OCI-LY1 (cell line): ENCODE results near the gene B3GNT3.

Experiments
- CTCF ChIP-seq: fragments of 200-600 bp; sonication (generic), shearing (Covaris generic); IDR thresholded peaks from 2 replicates; pipeline ENCODE4 v1.5.1; 2017; ENCODE audit warnings: mild to moderate bottlenecking, antibody characterized with exemption, low read length, moderate library complexity, mixed read lengths
- EZH2 ChIP-seq: fragments of 200-600 bp; sonication (generic), shearing (Covaris generic); IDR thresholded peaks from 2 replicates; pipeline ENCODE4 v1.8.0; 2017; ENCODE audit warnings: borderline replicate concordance, mixed run types, mild to moderate bottlenecking, antibody characterized with exemption, low read length, moderate library complexity, mixed read lengths

DNA sequence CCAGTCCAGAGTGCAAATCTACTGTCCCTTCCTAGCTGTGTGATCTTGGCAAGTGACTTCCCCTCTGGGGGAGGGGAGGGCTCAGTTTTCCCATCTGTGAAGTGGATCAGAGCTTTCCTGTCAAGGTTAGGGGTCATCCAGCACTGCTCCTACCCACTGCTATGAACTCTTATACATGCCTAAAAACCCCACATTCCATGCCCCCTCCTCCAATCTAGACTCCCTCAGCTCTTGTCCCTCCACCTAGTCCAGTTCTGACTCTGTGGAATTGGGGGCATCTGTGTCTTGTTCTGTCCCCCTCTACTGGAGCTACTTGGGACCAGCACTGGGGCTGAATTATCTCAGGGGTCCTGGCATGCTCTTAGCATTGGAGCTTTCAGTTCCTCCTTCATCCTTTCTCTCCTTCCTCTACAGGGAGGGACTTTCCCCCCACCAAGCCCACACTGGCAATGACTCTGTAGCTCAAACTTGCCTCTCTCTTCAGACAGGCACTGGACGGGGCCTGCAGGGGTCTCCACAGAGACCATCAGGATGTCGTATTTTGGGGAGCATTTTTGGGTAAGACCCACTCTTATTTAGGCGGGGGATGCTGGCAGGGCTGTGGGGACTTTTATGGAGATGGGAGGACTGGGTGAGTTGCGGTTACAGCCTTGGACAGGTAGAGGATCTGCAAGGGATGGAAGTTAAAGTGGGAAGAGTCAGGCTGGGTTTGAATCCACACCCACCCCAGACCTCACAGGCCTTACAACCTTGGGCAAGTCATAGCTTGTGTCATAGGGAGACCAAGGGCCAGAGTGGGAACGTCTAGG, 40.1 kb upstream of the B3GNT3 start:
- peak; percentile 57 for TF ChIP-seq CTCF
- TF ChIP-seq EZH2: no peak
